ENCODE results near the gene GRN. TPM values are rescaled to one million over a fixed set of nuclear protein-coding genes. Genes with fewer than 3 reads are reported as not detected.

Gene GRN
- polyA plus RNA-seq, 1 of the 3 experiments (the other 2 are of a cell fraction): 442 TPM

DNA sequence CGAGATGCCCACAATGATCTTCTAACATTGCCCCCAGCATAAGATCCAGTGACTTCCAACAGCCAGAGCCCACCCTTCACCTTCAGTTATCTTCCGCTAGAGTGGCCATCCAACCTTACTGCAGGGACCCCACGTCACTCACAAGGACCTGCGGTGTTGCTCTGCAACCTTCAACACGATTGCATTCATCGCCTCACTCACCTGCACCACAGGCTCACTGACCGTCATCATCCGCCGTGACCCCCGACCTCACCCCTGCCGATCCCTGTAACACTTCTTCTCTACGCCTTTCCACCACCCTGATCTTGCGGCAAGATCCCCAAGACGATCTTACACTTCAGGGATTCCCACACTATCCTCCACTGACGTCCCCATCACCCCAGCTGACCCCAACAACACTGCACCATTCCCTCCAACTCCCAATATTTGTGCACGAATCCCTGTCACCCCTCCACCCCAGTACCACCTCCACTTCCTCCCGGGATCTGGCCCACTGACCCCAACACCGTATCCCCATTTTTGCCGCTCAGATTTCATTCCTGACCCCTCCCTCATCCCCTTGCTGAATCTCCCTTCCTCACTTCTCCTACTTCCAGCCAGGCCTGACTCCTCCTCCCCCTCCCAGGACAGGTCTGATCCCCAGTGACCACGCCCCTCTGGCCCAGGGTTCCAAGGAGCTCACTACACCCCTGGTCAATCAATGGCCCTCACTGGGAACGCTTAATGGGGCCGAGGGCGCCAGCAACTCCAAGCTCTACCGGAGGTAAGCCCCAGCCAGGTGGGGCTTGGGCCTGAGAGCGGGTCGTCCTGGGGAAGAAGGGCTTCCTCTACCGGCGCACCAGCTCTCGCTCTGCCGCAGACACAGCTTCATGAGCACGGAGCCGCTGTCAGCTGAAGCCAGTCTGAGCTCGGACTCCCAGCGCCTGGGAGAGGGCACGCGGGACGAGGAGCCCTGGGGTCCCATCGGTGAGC is 29.1 kb upstream of the GRN start:
- no peak overlapping the region for H3K4me2 ChIP-seq
- CTCF ChIA-PET: interaction anchor here (0.7 to 2.0 kb wide), 2 partner anchors 15 to 94 kb away, joined by 4 to 17 read pairs; no protein-coding TSS in a partner anchor

DNA sequence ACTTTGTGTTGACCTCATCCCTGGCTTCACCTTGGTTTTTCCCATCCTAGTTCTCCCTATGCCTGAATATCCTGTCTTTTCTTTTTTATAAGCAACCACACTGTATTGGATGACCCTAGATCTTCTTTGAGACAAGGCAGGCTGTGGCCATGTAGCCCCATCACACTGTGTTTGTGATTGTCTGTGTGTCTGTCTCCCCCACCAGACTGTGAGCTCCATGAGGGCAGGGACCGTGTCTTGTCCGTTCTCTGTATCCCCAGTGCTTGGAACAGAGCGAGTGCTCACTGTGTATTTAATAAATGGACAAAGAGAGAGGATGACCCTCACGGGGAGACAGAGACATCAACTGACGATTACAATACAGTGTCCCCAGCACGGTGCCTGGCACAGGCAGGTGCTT is 27.6 kb upstream of the GRN start:
- Histone ChIP-seq H3K4me2 (no peak overlapping the region), H3K9me2 (no peaks in the 10 kb centered on the region), H3K27ac (ENCODE audit: low read depth in 2 of 2, low read length in 1 of 2) (no peak overlapping the region), H4K20me1 (ENCODE audit: insufficient read depth) (no peaks in the 10 kb centered on the region), H3K4me3 (ENCODE audit: low read depth in 2 of 2, low read length in 1 of 2) (no peak overlapping the region), H3F3A (replicated peaks; ENCODE audit: insufficient read depth) (no peaks in the 10 kb centered on the region), H3K36me3 (replicated peaks in 1 of 2; ENCODE audit: control insufficient read depth in 1 of 2, insufficient read depth in 2 of 2, low read length in 1 of 2) (peaks cover 6 to 31% of the 10 kb centered on the region in 2 experiments), H3K4me1 (ENCODE audit: control insufficient read depth in 1 of 2, insufficient read depth in 2 of 2, low read depth in 1 of 2, low read length in 1 of 2) (no peaks in the 10 kb centered on the region), H3K9ac (no peak overlapping the region), H3K27me3 (ENCODE audit: insufficient read depth) (no peaks in the 10 kb centered on the region), H2AFZ (ENCODE audit: low read depth) (no peak overlapping the region), H3K79me2 (ENCODE audit: insufficient read depth) (no peaks in the 10 kb centered on the region), H3K9me3 (no peaks in the 10 kb centered on the region)
- ChIA-PET POLR2A (interaction anchor here (1.0 to 4.9 kb wide), 2 partner anchors 8 to 9 kb away, joined by 3 to 34 read pairs; partner anchors contain the start of gene RUNDC3A), CTCF (interaction anchor here (1.2 to 2.0 kb wide), 3 partner anchors 14 to 114 kb away, joined by 4 to 17 read pairs (median 4); no protein-coding TSS in a partner anchor)
- TF ChIP-seq SMC3 (IDR thresholded peaks at IDR 0.05; ENCODE audit: low read depth, low read length): no peak
- TF ChIP-seq, protein P1, sequence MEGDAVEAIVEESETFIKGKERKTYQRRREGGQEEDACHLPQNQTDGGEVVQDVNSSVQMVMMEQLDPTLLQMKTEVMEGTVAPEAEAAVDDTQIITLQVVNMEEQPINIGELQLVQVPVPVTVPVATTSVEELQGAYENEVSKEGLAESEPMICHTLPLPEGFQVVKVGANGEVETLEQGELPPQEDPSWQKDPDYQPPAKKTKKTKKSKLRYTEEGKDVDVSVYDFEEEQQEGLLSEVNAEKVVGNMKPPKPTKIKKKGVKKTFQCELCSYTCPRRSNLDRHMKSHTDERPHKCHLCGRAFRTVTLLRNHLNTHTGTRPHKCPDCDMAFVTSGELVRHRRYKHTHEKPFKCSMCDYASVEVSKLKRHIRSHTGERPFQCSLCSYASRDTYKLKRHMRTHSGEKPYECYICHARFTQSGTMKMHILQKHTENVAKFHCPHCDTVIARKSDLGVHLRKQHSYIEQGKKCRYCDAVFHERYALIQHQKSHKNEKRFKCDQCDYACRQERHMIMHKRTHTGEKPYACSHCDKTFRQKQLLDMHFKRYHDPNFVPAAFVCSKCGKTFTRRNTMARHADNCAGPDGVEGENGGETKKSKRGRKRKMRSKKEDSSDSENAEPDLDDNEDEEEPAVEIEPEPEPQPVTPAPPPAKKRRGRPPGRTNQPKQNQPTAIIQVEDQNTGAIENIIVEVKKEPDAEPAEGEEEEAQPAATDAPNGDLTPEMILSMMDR (IDR thresholded peaks at IDR 0.05): no peak
- TF ChIP-seq POLR2AphosphoS5 (IDR thresholded peaks at IDR 0.05; ENCODE audit: low read depth, low read length): no peak
- TF ChIP-seq FOXM1 (IDR thresholded peaks at IDR 0.05; ENCODE audit: low read depth): no peak
- TF ChIP-seq JUND (IDR thresholded peaks at IDR 0.05): no peak
- TF ChIP-seq MEF2A (IDR thresholded peaks at IDR 0.05; ENCODE audit: borderline replicate concordance, low read depth): no peak
- TF ChIP-seq GABPA (IDR thresholded peaks at IDR 0.05; ENCODE audit: low read depth): no peak
- no peak for TF ChIP-seq RAD21 (IDR thresholded peaks at IDR 0.05; ENCODE audit: low read length)
- TF ChIP-seq RCOR1 (IDR thresholded peaks at IDR 0.05; ENCODE audit: low read length): no peak
- no peak for TF ChIP-seq NRF1 (IDR thresholded peaks at IDR 0.05; ENCODE audit: low read depth, low read length)
- TF ChIP-seq TCF12 (IDR thresholded peaks at IDR 0.05): no peak
- DNase-seq: no peak
- 89% methylated on average over 6 of the region's 6 CpGs for WGBS (ENCODE audit: low lambda C conversion rate)

More for the DNA sequence above, 29.1 kb upstream of the GRN start:
- no peak overlapping the region for H2AFZ ChIP-seq (ENCODE audit: low read depth)
- no peaks in the 10 kb centered on the region for H3K27me3 ChIP-seq (ENCODE audit: insufficient read depth)
- H3K79me2 ChIP-seq (ENCODE audit: insufficient read depth): no peaks in the 10 kb centered on the region
- TF ChIP-seq RCOR1 (IDR thresholded peaks at IDR 0.05; ENCODE audit: low read length): no peak
- no peak for TF ChIP-seq FOXM1 (IDR thresholded peaks at IDR 0.05; ENCODE audit: low read depth)
- TF ChIP-seq, protein P2, sequence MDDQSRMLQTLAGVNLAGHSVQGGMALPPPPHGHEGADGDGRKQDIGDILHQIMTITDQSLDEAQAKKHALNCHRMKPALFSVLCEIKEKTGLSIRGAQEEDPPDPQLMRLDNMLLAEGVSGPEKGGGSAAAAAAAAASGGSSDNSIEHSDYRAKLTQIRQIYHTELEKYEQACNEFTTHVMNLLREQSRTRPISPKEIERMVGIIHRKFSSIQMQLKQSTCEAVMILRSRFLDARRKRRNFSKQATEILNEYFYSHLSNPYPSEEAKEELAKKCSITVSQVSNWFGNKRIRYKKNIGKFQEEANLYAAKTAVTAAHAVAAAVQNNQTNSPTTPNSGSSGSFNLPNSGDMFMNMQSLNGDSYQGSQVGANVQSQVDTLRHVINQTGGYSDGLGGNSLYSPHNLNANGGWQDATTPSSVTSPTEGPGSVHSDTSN (IDR thresholded peaks at IDR 0.05): no peak
- TF ChIP-seq, protein P3, sequence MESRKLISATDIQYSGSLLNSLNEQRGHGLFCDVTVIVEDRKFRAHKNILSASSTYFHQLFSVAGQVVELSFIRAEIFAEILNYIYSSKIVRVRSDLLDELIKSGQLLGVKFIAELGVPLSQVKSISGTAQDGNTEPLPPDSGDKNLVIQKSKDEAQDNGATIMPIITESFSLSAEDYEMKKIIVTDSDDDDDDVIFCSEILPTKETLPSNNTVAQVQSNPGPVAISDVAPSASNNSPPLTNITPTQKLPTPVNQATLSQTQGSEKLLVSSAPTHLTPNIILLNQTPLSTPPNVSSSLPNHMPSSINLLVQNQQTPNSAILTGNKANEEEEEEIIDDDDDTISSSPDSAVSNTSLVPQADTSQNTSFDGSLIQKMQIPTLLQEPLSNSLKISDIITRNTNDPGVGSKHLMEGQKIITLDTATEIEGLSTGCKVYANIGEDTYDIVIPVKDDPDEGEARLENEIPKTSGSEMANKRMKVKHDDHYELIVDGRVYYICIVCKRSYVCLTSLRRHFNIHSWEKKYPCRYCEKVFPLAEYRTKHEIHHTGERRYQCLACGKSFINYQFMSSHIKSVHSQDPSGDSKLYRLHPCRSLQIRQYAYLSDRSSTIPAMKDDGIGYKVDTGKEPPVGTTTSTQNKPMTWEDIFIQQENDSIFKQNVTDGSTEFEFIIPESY (IDR thresholded peaks at IDR 0.05; ENCODE audit: borderline replicate concordance, low read depth): no peak
- no peak for TF ChIP-seq GABPA (IDR thresholded peaks at IDR 0.05; ENCODE audit: low read depth)
- TF ChIP-seq ELF1 (IDR thresholded peaks at IDR 0.05): no peak
- no peak for TF ChIP-seq RFX5 (IDR thresholded peaks at IDR 0.05; ENCODE audit: low read length)
- no peak for TF ChIP-seq RAD21 (IDR thresholded peaks at IDR 0.05; ENCODE audit: low read length)
- TF ChIP-seq NFIC (IDR thresholded peaks at IDR 0.05; ENCODE audit: borderline replicate concordance): no peak
- TF ChIP-seq FOSL2 (IDR thresholded peaks at IDR 0.05; ENCODE audit: borderline replicate concordance, low read depth): no peak
- TF ChIP-seq JUND (IDR thresholded peaks at IDR 0.05): no peak
- no peak for TF ChIP-seq SIN3A (IDR thresholded peaks at IDR 0.05; ENCODE audit: borderline replicate concordance, low read depth, low read length)
- no peak for TF ChIP-seq FOXJ3 (CRISPR knock-in tag; IDR thresholded peaks at IDR 0.05)
- TF ChIP-seq RXRA (IDR thresholded peaks at IDR 0.05; ENCODE audit: borderline replicate concordance, low read depth): no peak
- no peak for TF ChIP-seq MXI1 (IDR thresholded peaks at IDR 0.05; ENCODE audit: low read depth, low read length)
- no peak for TF ChIP-seq SMC3 (IDR thresholded peaks at IDR 0.05; ENCODE audit: low read depth, low read length)
- no peak for TF ChIP-seq TAF1 (IDR thresholded peaks at IDR 0.05; ENCODE audit: borderline replicate concordance, low read depth, low read length)
- no peak overlapping the region for H3K9ac ChIP-seq
- H3K4me1 ChIP-seq (ENCODE audit: control insufficient read depth in 1 of 2, insufficient read depth in 2 of 2, low read depth in 1 of 2, low read length in 1 of 2): peaks cover 0 to 5% of the 10 kb centered on the region in 2 experiments; a peak in 1 of 4 replicates
- H3F3A ChIP-seq (replicated peaks; ENCODE audit: insufficient read depth): no peaks in the 10 kb centered on the region
- POLR2A ChIA-PET: interaction anchor here (0.7 kb wide), 1 partner anchor 105 kb away, joined by 4 read pairs; no protein-coding TSS in a partner anchor
- H3K36me3 ChIP-seq (replicated peaks in 1 of 2; ENCODE audit: control insufficient read depth in 1 of 2, insufficient read depth in 2 of 2, low read length in 1 of 2): peaks cover 0 to 19% of the 10 kb centered on the region in 2 experiments
- H3K4me3 ChIP-seq (ENCODE audit: low read depth in 2 of 2, low read length in 1 of 2): no peak overlapping the region
- no peaks in the 10 kb centered on the region for H3K9me2 ChIP-seq
- H4K20me1 ChIP-seq (ENCODE audit: insufficient read depth): no peaks in the 10 kb centered on the region
- DNase-seq: peak; percentile 28
- H3K27ac ChIP-seq (ENCODE audit: low read depth in 2 of 2, low read length in 1 of 2): no peak overlapping the region
- 88% methylated on average over 34 of the region's 38 CpGs for WGBS (ENCODE audit: low lambda C conversion rate)
- H3K9me3 ChIP-seq: no peaks in the 10 kb centered on the region

All from SK-N-SH (cell line).